Testis (tissue), 2 donors: ENCODE measurements around the gene VEGFB.

Experiments used
- CTCF ChIP-seq, 3 experiments: fragments of 450-650 bp in 2 of 3; fragments of 200-600 bp in 1 of 3; sonication (generic) in 1 of 3; IDR thresholded peaks; one replicate each; pipeline ENCODE4 v1.5.1; 2016 to 2019; ENCODE audit warnings: antibody characterized with exemption in 3 of 3, mild to moderate bottlenecking in 2 of 3, moderate library complexity in 1 of 3
- POLR2A ChIP-seq: fragments of 450-650 bp; IDR thresholded peaks from one replicate; pipeline ENCODE4 v1.6.1; 2017; ENCODE audit warnings: antibody characterized with exemption, mild to moderate bottlenecking, moderate library complexity

- TF ChIP-seq POLR2A (no peak), CTCF (IDR thresholded peaks at IDR 0.05) (no peak)
These were observed 9.7 kb downstream of the VEGFB start for GRCh38 chr11:64244107-64244506.
